HT1080 (cell line): ENCODE results near the gene STOM. TPM values are rescaled to one million over a fixed set of nuclear protein-coding genes. Genes with fewer than 3 reads are reported as not detected.
A peak's percentile ranks its signal among the peaks of the same experiment; 100 is the strongest.
"Not testable (repeated sequence)": the region's sequence is repeated elsewhere in the genome, so short reads cannot be mapped to it uniquely, and the experiment has no call there.

ENCODE experiments used
- DNase-seq: peaks from one replicate; pipeline ENCODE4 v3.0.0-alpha.2; 2015; ENCODE audit warnings: low read depth
- polyA plus RNA-seq, 2 experiments: library from polyadenylated mRNA; depleted of rRNA; stranded (reverse); fragments of >200 nt; gene quantifications; 2 replicates each; pipeline ENCODE4 v1.2.3, GENCODE V29; 2015
- total RNA-seq: library from RNA; depleted of rRNA; stranded (reverse); fragments of >200 nt; shearing (Covaris generic); gene quantifications from 2 replicates; pipeline ENCODE4 v1.2.3, GENCODE V29; 2014; rRNA removed

Gene STOM, protein sequence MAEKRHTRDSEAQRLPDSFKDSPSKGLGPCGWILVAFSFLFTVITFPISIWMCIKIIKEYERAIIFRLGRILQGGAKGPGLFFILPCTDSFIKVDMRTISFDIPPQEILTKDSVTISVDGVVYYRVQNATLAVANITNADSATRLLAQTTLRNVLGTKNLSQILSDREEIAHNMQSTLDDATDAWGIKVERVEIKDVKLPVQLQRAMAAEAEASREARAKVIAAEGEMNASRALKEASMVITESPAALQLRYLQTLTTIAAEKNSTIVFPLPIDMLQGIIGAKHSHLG
- total RNA-seq = 3.9 and 5.4 TPM in 2 replicates
- 11.5 and 12.5 TPM in 2 replicates for polyA plus RNA-seq (2015; cell fraction: cytosol; rRNA removed)
- polyA plus RNA-seq (2015; cell fraction: nucleus; rRNA removed) = 6.0 and 7.7 TPM in 2 replicates

DNA sequence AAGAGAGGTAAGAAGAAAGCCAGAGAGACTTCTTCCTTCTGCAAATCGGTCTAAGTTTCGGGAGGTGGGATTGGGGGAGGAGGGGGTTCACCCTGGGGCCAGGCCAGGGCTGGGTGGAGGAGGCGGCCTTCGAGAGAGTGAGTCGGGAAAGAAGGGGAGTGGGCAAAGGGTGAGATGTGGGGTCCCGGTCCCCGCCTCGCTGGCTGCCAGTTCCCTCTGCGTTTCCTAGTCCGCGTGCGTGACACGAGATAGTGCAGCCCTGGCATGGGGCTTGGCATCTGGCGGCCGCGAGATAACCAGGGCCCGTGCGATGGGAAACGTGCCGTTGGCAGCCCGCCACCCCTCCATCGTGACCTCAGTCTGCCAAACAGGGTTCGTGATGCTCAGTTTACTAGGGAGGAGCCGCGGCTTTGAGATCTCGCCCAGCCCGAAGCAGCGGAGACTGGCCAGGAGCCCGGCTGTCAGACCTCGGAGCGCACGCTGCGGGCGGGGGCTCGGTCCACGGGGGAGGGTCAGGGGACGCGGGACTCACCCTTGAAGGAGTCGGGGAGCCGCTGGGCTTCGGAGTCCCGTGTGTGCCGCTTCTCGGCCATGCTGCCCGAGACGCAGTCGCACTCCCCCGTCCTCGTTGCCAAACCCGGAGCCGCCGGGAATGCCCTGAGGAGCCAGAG lies at the start of gene STOM:
STOM (minus strand) TSS at position 656 of the 671 bp plus-strand sequence; CDS start at position 593, 63 bp downstream.
- DNase-seq = no peak

DNA sequence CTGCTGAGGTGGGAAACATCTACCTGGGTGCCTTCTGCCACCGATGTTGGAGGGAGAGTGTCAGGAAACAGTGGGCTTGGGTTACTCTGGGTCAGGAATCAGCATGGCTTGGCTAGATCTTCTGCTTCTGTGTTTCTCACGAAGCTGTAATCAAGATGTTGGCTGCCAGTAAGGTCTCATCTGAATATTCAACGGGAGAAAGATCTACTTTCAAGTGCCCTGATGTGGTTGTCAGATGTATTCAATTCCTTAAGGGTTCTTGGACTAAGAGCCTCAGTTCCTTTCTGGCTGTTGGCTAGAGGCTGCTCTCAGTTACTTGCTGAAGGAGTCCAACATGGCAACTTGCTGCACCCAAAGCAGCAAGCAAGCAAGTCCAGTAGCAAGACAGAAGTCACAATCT lies 41.9 kb upstream of the STOM start:
- DNase-seq = no peak

GRCh38 chr9:121405899-121406298 lies 35.8 kb upstream of the STOM start:
- DNase-seq = no peak

- no peak for DNase-seq
These were observed 34.9 kb upstream of the STOM start for GRCh38 chr9:121404906-121405305.

DNA sequence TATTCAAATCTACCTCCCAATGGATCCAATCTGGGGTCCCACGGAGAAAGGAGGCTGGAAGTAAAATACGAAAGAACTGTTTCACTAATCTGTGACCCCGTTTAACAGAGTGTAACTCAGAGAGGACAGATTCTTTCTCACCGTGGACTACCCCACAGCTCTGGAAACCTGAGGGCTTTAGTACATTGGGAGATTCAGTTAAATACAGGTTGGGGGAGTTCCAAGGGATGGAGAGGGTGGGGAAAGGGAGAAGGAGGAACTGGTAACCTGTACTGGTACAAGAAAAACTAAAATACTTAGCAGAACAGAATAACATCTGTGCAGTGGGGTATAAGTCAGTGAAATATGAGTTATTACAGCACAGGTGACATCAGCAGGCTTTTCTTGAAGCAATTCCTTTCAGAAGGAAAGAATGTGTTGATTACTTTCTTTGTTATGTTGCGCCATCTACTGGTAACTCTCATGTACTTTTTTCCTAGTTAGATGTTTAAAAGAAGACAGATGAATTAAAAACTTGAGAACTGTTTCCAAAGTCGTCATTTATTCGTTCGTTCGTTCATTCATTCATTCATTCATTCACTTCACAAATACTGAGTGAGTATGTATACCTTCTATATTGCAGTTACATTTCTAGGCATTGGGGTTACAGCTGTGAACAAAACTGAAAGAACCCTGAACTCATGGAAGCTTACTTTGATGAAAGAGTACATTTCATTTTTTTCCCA lies 30.0 kb upstream of the STOM start:
- peak; percentile 70 for DNase-seq

DNA sequence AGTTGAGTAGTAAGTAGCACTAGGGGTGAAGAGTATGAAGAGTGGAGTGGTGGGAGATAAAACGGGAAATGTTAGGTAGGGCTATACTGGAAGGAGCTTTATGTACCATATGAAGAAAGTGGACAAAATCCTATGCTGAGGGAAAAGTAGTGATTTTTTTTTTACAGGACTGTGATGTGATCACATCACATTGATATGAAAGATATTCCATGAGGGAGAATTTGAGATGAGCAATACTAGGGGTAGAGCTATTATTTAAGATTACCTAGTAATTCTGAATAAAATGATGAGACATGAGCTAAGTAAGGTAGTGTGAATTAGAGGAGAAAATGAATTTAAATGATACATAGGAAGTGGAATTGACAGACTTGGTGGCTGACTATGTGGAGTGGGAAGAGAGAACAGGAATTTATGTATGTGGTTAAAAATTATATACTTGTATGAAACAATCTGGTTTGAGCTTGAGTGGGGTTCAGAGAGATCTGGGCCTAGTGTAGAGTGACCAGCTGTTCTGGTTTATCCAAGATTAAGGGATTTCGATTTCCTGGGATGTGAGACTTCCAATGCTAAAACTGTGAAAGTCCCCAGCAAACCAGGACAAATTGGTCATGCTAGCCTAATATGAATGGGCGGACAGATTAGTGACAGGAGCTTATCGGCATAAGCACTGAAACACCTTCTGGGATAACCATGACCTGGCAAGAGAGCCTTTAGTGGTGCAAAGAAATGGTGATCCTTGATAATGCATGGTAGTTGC lies 29.3 kb upstream of the STOM start:
- no peak for DNase-seq

DNA sequence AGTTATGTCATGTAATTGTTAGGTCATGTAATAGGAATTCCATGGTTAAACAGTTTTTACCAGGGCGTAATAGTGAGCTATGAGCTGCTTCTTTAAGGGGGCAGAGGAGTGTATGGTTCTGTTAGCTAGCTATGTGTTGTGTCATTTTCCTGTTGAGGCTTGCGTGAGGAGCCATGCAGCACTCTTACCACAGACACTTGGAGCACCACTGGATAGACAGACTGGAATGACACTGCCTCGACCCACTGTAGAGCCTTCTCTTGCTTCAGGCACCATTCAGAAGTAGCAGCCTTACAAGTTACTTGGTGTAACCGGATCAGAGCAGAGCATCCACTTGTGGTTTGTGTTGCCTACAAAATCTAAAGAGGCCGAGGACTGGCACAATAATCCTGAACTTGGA lies 28.3 kb upstream of the STOM start:
- DNase-seq = peak; percentile 97

DNA sequence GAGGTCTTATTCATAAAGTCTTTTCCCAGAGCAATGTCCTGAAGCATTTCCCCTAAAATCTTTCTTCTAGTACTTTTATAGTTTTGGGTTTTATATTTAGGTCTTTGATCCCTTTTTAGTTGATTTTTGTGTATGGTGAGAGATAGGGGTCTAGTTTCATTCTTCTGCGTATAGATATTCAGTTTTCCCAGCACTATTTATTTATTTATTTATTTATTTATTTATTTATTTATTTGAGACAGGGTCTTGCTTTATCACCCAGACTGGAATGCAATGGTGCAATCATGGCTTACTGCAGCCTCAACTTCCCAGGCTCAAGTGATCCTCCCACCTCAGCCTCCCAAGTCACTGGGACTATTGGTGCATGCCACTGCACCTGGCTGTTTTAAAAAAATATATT lies 27.2 kb upstream of the STOM start:
- DNase-seq = not testable (repeated sequence)

GRCh38 chr9:121395558-121395957 lies 25.5 kb upstream of the STOM start:
- DNase-seq = peak; percentile 73

DNA sequence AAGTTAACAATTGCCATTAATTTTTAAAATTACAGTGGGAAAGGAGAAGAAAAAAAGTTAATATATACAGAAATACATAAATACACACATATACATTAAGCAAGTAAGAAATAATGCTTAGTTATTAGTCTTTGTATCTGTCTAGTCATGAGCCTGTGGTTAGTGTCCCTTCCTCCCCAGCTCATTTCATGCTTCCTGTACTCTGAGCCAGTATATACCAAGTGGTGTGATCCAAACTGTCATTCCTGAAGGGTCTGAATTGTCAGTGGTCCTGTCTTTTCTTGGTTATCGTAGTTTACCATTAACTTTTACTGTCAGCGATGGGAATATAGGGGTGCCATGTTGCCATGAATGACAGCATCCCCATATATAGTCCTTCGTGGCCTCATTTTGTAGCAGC lies 24.2 kb upstream of the STOM start:
- DNase-seq = peak; percentile 49

GRCh38 chr9:121393318-121393717 lies 23.3 kb upstream of the STOM start:
- peak; percentile 87 for DNase-seq

DNA sequence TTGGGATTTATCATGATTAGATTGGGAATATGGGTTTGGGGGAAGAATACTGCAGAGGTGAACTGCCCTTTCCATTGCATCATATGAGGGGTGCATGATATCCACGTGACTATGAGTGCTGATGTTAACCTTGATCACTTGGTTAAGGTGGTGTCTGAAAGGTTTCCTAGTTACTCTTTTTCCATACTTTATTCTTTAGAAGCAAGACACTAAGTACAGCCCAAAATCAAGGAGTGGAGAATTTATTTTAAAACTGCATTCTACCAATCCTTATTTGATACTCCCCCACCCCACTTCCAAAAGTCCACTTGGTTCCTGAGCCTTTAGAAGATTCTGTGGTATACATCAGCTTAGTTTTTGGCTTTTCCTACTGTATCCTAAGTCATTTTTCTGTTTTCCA lies 20.3 kb upstream of the STOM start:
- no peak for DNase-seq

- no peak for DNase-seq
These were observed 18.3 kb upstream of the STOM start for GRCh38 chr9:121388140-121388905.

DNA sequence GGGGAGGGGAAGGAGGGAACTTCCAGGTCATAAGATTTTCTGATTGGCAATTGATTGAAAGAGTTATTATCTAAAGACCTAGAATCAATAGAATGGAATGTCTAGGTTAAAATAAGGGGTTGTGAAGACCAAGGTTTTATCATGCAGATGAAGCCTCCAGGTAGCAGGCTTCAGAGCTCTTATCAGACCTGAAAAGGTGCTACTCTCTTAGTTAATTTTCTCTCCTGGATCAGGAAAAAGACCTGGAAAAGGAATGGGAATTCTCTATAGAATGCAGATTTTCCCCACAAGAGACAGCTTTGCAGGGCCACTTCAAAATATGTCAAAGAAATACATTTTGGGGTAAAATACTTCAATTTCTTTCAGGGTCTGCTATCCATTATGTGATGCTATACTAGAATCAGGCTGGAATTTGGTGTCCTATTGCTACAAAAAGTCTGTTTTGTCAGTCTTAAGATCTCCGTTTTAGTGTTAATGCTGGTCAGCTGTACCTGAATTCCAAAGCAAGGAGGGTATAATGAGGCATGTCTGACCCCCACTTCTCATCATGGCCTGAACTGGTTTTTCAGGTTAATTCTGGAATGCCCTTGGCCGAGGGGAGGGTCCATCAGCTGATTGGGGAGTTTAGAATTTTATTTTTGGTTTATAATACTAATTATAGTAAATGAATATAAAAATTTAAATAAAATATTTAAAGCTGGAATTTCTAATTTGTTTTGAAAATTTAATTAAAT lies 16.6 kb upstream of the STOM start:
- DNase-seq = no peak

DNA sequence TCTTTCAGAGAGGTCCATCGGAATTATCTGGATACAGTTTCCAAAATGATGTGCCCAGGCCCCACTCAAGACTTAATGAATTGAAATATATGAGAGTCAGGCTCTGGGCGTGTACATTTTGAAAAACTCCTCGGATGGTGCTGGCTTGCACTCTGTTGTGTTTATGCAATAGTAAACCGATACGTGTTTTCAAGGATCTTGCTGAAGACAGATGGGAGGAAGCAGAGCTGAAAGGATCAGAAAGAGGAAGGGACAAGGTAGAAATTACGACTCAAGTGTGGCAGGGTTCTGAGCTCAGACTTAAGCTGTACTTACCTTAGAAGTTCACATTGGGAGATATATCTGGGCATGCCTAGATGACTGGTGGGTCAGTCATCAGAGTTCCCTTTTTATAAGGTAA lies 13.7 kb upstream of the STOM start:
- DNase-seq = no peak

DNA sequence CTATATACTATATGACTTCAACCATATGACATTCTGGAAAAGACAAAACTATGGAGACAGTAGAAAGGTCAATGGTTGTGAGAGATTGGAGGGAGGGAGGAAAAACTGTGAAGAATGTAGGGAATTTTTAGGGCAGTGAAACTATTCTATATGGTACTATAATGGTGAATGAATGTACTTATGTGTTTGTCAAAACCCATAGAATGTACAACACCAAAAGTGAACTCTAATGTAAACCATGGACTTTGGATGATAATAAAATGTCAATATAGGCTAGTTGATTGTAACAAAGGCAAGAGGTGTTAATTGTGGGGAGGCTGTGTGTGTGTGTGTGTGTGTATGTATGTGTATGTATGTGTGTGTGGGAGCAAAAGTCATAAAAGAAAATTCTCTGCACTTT lies 10.8 kb upstream of the STOM start:
- DNase-seq = no peak

DNA sequence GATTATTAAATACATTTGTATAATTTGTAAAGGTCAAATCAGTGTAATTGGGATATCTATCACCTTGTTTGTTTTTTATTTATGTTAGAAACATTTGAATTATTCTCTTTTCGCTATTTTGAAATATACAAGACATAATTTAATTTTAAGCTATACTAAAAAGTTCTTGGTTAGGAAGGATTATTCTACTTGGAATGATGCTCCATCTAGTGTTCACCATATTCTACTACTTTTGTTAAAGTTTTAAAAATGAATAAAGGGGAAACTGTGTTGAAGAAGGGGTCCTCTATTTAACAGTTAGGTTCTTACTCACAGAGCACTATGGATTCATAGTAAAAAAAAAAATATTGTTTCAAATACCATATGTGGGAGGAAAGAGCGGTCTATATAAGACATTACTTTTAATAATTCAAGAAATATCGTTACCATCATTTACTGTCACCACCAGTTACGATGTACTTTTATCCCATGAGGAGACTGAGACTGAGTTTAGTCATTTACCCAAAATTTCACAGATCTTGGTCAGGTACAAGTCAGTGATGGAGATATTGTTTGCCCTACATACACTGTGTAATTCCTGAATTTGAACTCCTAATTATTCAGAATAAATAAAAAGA lies 6.3 kb upstream of the STOM start:
- no peak for DNase-seq

- peak; percentile 39 for DNase-seq
These were observed 3.1 kb upstream of the STOM start for GRCh38 chr9:121373011-121373729.
